Stimulated activated CD4-positive, alpha-beta T cell treated with anti-CD3 and anti-CD28 coated beads, Interleukin-15, amount 100 ng/mL, for 48 hours (primary cell): ENCODE data around the gene PHOX2A.

Source experiments
- DNase-seq, 2 donors: peaks; one replicate each; pipeline ENCODE4 v3.0.0-alpha.2; 2020; ENCODE audit warnings: low read depth in 2 of 2

Gene PHOX2A

DNA sequence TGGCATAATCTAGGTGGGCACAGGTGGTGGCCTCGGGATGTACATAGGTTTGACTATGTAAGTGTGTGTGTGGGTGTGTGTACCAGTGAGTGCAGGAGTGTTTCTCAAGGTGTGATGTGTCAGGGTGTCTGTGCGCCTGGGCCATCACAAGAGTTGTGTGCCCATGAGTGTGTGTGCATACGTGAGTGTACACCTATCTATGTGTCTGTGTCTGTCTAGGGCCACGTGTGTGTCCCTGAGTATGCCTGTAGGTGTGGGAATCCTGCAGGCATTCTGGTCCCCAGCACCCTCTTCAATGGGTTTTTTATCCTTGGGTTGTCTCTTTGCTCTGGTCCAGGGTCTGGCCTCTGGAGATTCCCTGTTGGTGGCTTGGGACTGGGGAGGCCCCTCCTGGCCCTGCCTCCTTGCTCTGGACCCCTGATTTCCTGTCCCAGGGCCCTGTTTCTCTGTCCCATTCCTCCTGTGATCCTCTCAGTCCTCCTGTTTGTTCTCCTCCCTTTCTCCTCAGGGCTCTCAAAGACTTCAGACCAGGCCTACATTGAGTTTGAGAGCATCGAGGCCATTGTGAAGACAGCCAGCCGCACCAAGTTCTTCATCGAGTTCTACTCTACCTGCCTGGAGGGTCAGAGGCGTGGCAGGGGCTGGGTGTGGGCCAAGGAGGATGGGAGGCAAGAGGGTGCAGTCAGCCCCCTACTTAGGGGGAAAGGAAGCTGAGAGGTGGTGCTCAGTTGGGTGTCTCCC lies 10.0 kb downstream of the PHOX2A start:
- DNase-seq = no peak

GRCh38 chr11:72233056-72233772 lies 10.8 kb downstream of the PHOX2A start:
- no peak for DNase-seq

DNA sequence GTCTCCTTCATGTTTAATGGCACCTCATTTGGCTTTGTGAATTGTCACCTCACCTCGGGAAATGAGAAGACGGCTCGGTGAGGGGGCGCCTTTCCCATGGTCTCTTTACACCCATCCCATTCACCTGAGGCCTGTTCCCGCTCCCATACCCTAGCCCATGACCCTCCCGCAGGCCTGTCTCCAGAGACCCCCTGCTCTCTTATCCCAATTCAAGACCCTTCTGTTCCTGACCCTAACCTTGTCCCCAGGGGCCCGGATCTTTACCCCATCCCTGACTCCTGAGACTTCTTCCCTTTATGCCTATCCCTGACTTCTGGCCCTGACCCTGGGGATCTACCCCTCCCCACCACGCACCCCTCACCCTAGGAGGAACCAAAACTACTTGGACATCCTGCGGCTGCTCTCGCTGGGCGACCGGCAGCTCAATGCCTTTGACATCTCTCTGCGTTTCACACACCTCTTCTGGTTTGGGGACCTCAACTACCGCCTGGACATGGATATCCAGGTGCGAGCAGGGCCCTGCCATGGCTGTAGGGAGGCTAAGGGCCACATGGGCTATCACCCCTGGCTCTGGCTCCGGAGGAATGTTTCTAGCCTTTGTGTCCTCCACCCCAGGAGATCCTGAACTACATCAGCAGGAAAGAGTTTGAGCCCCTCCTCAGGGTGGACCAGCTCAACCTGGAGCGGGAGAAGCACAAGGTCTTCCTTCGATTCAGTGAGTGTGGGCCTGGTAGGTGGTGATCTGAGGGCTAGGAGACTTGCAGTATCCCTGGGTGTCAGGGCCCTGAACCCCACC lies 11.5 kb downstream of the PHOX2A start:
- DNase-seq = no peak

- DNase-seq = no peak
Measured at GRCh38 chr11:72231396-72232259, 12.3 kb downstream of the PHOX2A start.

GRCh38 chr11:72230764-72231365 lies 13.1 kb downstream of the PHOX2A start:
- no peak for DNase-seq

GRCh38 chr11:72229925-72230763 lies 13.8 kb downstream of the PHOX2A start:
- DNase-seq = no peak

- no peak for DNase-seq
Measured at GRCh38 chr11:72229336-72229924, 14.5 kb downstream of the PHOX2A start.

GRCh38 chr11:72228844-72229231 lies 15.1 kb downstream of the PHOX2A start:
- DNase-seq = no peak

GRCh38 chr11:72228229-72228843 lies 15.6 kb downstream of the PHOX2A start:
- no peak for DNase-seq

- no peak for DNase-seq
Measured at GRCh38 chr11:72227316-72228228, 16.4 kb downstream of the PHOX2A start.

DNA sequence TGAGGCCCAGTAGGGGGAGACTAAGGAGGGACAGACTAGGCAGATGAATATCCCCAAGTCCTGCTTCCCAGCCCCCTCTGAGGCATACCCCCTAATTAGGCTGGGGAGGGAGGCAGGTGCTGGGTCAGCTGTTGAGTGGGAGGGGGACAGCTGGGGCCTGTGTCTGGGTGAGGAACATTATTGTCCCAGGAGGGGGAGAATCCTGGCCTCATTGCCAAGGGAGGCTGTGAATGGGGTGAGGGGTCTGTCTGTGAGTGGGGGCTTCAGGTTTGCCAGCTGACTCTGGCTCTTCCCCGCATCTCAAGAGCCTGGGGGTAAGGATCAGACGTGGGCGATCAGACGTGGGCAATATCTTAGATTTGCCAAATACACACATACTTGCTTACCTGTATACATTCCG lies 17.3 kb downstream of the PHOX2A start:
- no peak for DNase-seq

DNA sequence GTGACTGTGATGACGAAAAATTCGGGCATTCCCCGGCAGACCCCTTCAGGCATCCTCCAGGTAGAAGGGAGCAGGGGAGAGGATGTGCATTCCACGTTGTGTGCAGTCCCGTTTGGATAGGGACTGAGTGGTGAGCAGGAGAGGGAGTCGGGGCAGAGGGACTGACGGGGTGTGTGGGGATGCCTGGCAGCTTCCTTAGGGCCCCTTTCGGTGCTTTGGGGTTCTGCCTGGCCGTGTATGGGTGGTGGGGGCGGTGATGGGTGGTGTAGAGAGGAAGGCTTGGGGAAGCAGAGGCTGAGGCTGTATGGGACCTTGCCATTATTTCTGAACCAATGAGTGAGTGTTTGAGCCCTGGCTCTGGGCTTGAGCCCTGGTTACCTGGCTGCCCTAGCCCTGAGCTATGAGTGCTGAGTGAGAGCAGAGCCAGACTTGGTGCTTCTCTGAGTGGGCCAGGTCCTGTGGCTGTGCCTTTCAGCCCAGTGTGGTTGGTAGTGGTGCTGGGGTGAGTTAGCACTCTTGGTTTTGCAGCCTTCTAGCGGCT lies 18.5 kb downstream of the PHOX2A start:
- no peak for DNase-seq

GRCh38 chr11:72224564-72225410 lies 19.2 kb downstream of the PHOX2A start, which contains the start of gene INPPL1:
Gene INPPL1 (plus strand): TSS chr11:72224767. CDS start chr11:72224985, 218 bp downstream.
- peak in 1 of 2 donors; percentile 32 for DNase-seq

GRCh38 chr11:72223615-72224563 lies 20.1 kb downstream of the PHOX2A start:
- DNase-seq = peak in 1 of 2 donors; percentile 45

- peak; percentile 84 to 94 for DNase-seq
Measured at GRCh38 chr11:72222907-72223614, 20.9 kb downstream of the PHOX2A start.
